Measurements from ENCODE around the gene KIAA1210.
A peak's percentile ranks its signal among the peaks of the same experiment; 100 is the strongest.

Gene KIAA1210

DNA sequence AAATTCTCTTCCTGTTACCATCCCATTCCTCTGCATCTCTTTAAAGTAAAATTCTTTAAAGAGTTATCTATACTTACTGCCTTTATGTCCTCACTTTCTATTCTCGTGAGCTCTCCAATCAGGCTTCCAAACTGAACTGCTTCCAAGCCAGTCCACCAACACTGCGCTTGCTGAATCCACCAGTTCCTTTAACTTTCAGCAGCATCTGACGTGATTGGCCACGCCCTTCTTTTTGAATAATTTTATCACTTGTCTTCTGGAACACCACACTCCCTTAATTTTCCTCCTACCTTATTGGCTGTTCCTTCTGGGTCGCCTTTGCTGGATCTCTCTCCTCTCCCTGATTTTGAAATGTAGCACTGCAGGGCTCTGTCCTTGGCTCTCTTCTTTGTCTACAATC is at the start of gene KIAA1210:
TSS of gene KIAA1210 (minus strand) at position 163 of the 400 bp plus-strand sequence. CDS start 4,170 bp downstream, outside the sequence.
- no peak for DNase-seq

DNA sequence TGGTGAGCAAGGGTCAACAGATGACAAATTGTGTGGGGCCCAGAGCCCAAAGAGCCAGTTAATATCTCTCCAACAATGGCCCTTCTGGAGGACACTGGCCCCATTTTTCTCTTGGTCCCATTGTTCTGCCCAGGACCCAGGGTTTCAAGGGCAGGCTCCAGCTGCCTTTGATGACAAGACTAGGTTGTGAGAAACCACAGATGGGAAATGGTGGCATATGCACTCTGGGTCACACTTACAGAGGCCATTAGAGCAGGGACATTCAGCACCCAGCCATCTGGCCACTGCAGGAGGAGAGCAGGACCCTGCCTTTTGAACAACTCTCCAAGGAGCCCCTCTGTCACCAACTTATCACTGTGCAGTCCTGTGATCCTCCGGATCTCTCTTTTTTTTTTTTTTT is 49.7 kb upstream of the KIAA1210 start:
- DNase-seq = peak in 1 of 2 experiments; percentile 16

DNA sequence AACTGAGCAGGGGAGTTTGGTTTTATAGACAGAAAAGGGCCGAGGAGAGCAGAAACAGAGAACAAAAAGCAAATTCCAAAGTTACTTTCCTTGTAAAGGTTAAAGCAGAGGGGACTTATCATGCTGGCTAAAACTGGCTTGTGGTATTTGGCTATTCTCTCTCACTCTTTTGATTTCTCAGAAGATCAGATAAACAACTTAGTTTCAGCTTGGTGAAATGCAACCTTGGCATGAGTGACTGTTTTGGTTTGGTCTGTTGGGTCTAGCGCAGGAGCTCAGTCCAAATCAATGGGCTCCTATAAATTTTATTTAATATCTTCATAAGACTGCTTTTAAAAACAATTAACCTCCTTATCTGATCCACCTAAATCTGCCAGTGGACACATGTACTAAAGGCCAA is 47.3 kb upstream of the KIAA1210 start:
- no peak for DNase-seq

GRCh38 chrX:119168104-119168503 is 40.5 kb upstream of the KIAA1210 start:
- DNase-seq = no peak

GRCh38 chrX:119158226-119158625 is 30.6 kb upstream of the KIAA1210 start:
- no peak for DNase-seq

- no peak for DNase-seq
Measured at GRCh38 chrX:119156241-119156640, 28.6 kb upstream of the KIAA1210 start.

DNA sequence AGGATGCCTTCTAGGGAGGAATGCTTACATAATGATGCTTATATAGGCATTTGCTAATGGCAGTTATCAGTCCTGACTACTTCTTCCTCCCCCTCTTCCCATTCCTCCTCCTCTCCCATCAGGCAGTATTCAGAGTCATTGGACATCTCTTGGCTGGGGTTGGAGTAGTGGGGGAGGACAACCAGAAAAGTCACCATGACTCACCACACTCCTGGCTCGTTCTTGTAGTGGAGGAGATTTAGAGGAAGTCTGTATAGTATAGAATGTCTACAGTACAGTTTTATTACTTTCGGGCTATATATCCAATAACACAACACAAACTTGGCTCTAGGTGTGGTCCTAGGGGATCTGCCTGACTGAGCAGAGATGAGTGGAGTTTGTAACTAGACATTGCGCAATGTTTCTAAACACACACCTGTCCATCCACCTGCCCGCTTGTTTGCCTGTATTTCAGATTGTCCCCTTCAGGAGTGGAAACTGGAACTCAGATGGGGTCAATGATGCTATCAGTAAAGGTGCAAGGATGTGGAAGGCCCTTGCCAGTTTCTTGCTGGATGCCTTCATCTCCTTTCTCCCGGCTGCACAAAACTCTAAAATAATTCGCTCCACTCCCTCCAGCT is 27.9 kb upstream of the KIAA1210 start:
- DNase-seq = no peak

DNA sequence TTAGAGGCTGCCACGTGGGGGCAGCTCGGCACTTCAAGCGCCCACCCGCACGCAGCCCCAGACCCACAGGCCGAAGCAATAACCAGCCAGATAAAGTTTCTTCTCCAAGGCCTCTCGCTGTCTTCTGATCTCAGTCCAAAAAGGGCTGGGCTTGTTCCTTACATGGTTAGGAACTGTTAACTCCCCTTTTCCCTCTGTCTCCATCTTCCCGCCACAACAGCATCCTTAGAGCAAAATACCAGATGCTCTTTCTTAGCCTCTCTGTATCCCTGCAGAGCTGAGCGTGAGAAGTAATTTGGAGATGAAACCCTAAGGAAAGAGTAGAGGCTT is 23.4 kb upstream of the KIAA1210 start:
- DNase-seq = no peak

- DNase-seq = no peak
Measured at GRCh38 chrX:119150163-119151050, 22.8 kb upstream of the KIAA1210 start.

DNA sequence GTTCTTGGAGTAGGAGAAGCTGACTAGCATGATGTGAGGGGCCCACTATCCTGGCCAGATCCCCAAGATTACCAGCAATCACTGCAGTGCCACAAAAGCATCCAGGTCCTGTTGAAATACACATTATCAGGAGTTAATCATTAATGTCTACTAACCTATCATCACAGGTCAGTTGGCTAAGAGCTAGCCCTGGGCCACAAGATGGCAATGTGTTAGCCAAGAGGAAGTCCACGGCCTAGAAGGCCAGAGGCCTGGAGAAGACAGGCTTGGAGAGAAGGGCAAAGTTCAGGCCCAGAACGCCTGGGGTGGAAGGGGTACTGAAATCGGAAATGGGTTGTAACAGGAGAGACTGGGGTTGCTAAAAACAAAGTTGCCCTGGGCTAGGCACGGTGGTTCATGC is 19.9 kb upstream of the KIAA1210 start:
- no peak for DNase-seq

- DNase-seq = peak; percentile 3 to 7
Measured at GRCh38 chrX:119145241-119145653, 17.6 kb upstream of the KIAA1210 start.

GRCh38 chrX:119134466-119134865 is 6.9 kb upstream of the KIAA1210 start:
- DNase-seq = no peak

DNA sequence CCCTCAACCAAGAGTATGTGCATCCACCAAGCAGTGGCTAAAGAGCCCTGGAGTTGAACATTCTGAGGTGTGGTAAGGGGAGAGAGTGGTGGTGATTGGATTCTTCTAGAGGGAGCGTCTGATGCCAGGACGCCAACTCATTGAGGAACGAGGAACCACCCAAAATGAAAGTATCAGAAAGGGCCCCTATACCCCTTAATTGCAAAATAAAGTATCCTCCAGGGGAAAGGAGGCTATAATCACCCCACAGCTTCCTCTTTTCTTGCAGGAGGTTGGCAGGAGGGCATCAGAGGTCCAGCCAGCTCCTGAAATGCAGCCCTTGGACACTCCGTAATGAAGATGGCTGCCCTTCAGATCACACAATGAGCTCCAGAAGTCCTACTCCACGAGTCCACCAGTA is 5.3 kb upstream of the KIAA1210 start:
- DNase-seq = no peak

GRCh38 chrX:119132316-119132715 is 4.7 kb upstream of the KIAA1210 start:
- DNase-seq = no peak

DNA sequence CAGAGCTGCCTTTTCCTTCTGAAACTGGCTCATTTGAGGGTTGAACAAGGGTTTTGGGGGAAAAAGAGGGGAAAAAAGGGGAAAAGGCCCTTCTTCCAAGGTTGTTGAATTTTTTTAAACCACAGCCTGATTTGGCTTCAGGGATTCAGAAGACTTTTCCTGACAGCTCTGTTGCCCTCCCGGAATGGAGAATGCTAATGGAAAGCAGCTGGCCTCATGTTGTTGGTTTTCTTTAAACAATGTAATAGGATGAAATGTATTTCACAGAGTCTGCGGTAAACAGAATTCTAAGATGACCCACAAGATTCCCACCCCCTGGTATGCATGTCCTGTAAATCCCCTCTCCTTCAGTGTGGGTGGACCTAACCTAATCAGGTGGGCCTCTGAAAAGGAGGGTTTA is 3.3 kb upstream of the KIAA1210 start:
- DNase-seq = no peak

- no peak for DNase-seq
Measured at GRCh38 chrX:119121341-119121740, 6.3 kb downstream of the KIAA1210 start.

DNA sequence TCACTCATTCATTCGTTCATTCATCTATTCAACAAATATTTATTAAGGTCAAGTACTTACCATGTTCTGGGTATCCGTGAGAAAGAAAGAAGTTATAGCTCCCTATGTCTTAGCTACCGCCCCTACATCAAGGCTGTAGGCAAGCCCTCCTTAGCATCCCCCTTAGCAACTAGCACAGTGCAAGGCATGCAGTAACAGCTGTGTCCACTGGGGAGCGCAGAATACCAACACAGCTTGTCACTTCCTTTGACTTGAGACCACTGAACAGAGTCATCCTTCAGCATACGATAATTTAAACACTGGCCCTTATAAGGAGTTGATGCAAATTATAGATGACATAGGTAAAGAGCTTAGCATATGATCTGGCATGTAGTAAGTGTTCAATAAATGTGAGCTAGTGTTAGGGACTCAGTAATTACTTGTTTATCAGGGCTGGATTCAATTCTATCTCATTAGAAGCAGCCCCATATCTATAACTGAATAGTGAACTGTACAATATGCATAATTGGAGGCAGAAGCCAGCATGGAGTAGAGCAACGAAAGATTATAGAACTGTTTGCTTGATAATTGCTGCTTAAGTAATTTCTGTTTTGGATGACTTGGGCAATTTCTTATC is 8.7 kb downstream of the KIAA1210 start:
- DNase-seq = peak; percentile 6 to 73

GRCh38 chrX:119107206-119107605 is 20.4 kb downstream of the KIAA1210 start:
- no peak for DNase-seq

DNA sequence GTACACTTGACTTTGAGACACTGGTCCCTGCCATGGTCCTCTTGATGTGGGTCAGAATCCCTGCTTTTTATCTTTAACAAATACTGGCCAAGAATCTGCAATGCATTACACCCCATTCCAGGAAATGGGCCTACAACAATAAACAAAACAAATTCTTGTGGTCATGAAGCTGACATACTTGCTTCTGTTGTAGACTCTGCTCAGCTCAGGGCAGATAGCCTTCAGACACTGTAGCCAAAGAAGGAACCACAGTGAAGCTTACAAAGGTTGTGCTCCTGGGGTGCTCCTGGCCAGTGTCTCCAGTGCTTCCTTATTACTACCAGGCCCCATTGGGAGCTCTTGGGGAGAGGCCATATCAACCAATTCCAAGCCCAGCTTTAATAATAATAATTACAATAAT is 21.8 kb downstream of the KIAA1210 start:
- DNase-seq = no peak

GRCh38 chrX:119101168-119101567 is 26.4 kb downstream of the KIAA1210 start:
- no peak for DNase-seq

GRCh38 chrX:119095936-119096335 is 31.7 kb downstream of the KIAA1210 start:
- no peak for DNase-seq

GRCh38 chrX:119094819-119095218 is 32.8 kb downstream of the KIAA1210 start:
- no peak for DNase-seq

GRCh38 chrX:119093991-119094735 is 33.4 kb downstream of the KIAA1210 start:
- no peak for DNase-seq
